GM13977 (cell line): Measurements from ENCODE around the gene DNAH17.

Source experiments
- DNase-seq: peaks from one replicate; pipeline ENCODE4 v3.0.0; 2012; ENCODE audit warnings: low spot score
- CTCF ChIP-seq: IDR thresholded peaks from 2 replicates; pipeline ENCODE4 v1.5.1; 2012; ENCODE audit warnings: mild to moderate bottlenecking, control low read depth; ENCODE audit not compliant: insufficient read depth; ENCODE audit errors: extremely low read depth, missing control alignments
- in situ Hi-C: fragments of 300-500 bp; cut with MboI; formaldehyde crosslinking; loops from one replicate; pipeline ENCODE4 v1.12.0; 2022; ENCODE audit warnings: low sequenced_read_pairs, low pct_unique_long_range_greater_than_20kb, mixed read lengths, inconsistent platforms; ENCODE audit not compliant: unreplicated experiment

The DNAH17 gene

GRCh38 chr17:78555746-78556401 lies 21.3 kb downstream of the DNAH17 start:
- in situ Hi-C loops, result no loop called here
- no peak for DNase-seq

DNA sequence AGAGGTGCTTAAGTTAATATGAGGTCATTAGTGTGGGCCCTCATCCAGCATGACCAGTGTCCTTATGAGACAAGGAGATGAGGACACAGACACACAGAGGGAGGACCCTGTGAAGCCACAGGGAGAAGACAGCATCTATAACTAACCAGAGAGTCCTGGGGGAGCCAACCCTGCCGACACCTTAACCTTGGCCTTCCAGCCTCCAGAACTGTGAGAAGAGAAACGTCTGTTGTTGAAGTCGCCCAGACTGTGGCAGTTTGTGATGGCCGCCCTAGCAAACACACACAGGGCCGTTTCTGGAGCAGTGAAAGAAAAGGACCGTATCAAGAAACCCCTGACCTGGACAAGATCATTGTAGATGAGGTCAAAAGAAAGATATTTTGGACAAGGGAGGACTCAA lies 26.7 kb downstream of the DNAH17 start:
- no peak for DNase-seq
- no peak for TF ChIP-seq CTCF
- in situ Hi-C loops, result no loop called here

More at GRCh38 chr17:78555746-78556401, 21.3 kb downstream of the DNAH17 start:
- no peak for TF ChIP-seq CTCF

- in situ Hi-C loops, result no loop called here
- no peak for DNase-seq
Measured at GRCh38 chr17:78548725-78549124, 28.5 kb downstream of the DNAH17 start.

DNA sequence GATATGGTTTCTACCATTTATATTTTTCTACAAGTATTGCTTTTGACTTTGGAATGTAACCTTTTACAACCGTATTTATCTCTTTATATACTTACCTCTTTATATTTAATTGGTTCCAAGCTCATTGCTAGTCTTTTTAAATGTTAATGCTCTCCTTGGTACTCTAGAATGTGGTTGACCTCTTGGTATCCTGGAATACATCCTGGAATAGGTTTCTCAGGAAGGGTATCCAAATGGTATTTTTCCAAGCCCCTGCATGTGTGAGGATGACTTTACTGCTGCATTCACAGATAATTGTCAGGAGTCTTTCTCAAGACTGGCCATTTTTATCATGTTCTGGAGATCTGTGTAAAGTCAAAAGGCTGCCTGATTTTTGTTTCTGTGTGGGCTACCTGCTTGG lies 30.2 kb downstream of the DNAH17 start:
- in situ Hi-C loops, result no loop called here
- no peak for DNase-seq
- TF ChIP-seq CTCF, result no peak

More at GRCh38 chr17:78548725-78549124, 28.5 kb downstream of the DNAH17 start:
- TF ChIP-seq CTCF, result no peak

GRCh38 chr17:78546476-78546875 lies 30.7 kb downstream of the DNAH17 start:
- in situ Hi-C loops, result no loop called here
- DNase-seq, result no peak
- TF ChIP-seq CTCF, result no peak

DNA sequence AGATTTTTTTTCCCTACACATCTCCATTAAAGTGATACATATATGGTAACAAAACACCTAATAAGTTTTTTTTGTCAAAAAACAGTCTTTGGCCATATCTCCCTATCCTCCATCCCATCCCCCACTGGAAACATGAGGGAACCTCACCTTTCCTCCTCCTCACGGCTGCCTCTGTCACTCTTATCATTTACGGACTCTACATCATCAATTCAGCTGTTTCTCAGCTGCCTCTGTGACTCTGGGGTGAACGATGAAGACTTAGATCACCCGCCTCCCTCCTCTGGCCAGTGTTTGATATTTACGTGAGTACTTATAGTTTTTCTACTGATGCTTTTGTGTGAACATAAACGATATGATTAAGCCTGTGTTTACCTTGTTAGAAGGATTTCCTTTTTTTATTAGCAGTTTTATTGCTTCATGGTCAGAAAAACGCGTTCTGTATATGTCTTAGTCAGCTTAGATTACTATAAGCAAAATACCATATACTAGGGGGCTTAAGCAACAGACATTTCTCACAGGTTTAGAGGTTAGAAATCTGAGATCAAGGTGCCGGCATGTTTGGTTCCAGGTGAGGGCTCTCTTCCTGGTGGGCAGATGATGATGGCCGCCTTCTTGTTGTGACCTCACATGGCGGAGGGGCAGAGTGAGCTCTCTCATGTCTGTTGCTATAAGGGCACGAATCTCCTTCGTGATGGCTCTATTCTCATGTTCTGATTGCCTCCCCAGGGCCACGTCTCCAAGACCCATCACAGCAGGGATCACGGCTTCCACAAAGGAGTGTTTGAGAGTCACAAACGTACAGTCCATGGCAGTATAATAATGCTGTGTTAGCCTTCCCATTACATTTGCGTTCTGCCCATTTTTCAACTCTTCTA lies 32.1 kb downstream of the DNAH17 start:
- no peak for TF ChIP-seq CTCF
- DNase-seq, result no peak
- in situ Hi-C loops, result no loop called here
